ENCODE results near the gene ANAPC7.

GRCh38 chr12:110361216-110361615, 42.3 kb downstream of the ANAPC7 start:
- TF ChIP-seq CTCF (IDR thresholded peaks at IDR 0.05; ENCODE audit: insufficient read depth, low read length, poor library complexity, severe bottlenecking) (no peak), EZH2phosphoT487 (conservative IDR thresholded peaks at IDR 0.05; ENCODE audit: low read length) (no peak)

All from SU-DHL-6 (cell line).